ENCODE data around the gene PNPLA6. TPM values are rescaled to one million over a fixed set of nuclear protein-coding genes. Genes with fewer than 3 reads are reported as not detected.
A peak's percentile ranks its signal among the peaks of the same experiment; 100 is the strongest.

PNPLA6 gene
- total RNA-seq, 1 experiment from 2014 or later, result 176 TPM

- in situ Hi-C loops (cut with HindIII; ENCODE audit: low pct_unique_long_range_greater_than_20kb, low sequenced_read_pairs) (no loop called here), intact Hi-C loops (cut with micrococcal nuclease; ENCODE audit: unreplicated experiment) (no loop called here)
- DNase-seq (ENCODE audit: low read depth, low spot score) (no peak), ATAC-seq (peak; percentile 90)
- ChIA-PET POLR2A (no interaction called here), CTCF (no interaction called here)
- 0 out of 2 replicates have a peak overlapping the region, but pooled peaks have one; percentile 39 for H3K27ac ChIP-seq (ENCODE audit: low read length)
- H3K4me1 ChIP-seq (ENCODE audit: control insufficient read depth, insufficient read depth, low read length), result no peaks in the 10 kb centered on the region
- H3K36me3 ChIP-seq (ENCODE audit: control insufficient read depth, insufficient read depth, low read length), result no peaks in the 10 kb centered on the region
- no peak for TF ChIP-seq TCF7L2 (IDR thresholded peaks at IDR 0.05; ENCODE audit: low read depth, low read length)
- no peak for TF ChIP-seq REST (IDR thresholded peaks at IDR 0.05; ENCODE audit: insufficient read depth in 1 of 2, low read depth in 2 of 2, low read length in 1 of 2)
- no peak for TF ChIP-seq SIN3A (IDR thresholded peaks at IDR 0.05; ENCODE audit: borderline replicate concordance, insufficient read depth, low read depth, low read length)
- TF ChIP-seq CTCF (IDR thresholded peaks at IDR 0.05), result no peak
- no peak for TF ChIP-seq POLR2AphosphoS5 (IDR thresholded peaks at IDR 0.05; ENCODE audit: low read depth, low read length)
- H3K9me3 ChIP-seq (ENCODE audit: control insufficient read depth, insufficient read depth, low read depth, low read length), result no peaks in the 10 kb centered on the region
- peak overlapping the region; percentile 43 to 45 for H3K4me3 ChIP-seq (ENCODE audit: low read depth in 2 of 2, low read length in 2 of 2)
- H3K27me3 ChIP-seq (ENCODE audit: control insufficient read depth, insufficient read depth, low read length), result no peaks in the 10 kb centered on the region
- BruUV-seq (replicated peaks), result no TSS peak
Measured at GRCh38 chr19:7500811-7501450, 34.6 kb upstream of the PNPLA6 start.

- ATAC-seq (no peak), DNase-seq (ENCODE audit: low read depth, low spot score) (no peak)
- Histone ChIP-seq H3K27ac (ENCODE audit: low read length) (no peak overlapping the region), H3K36me3 (ENCODE audit: control insufficient read depth, insufficient read depth, low read length) (no peaks in the 10 kb centered on the region), H3K27me3 (ENCODE audit: control insufficient read depth, insufficient read depth, low read length) (no peaks in the 10 kb centered on the region), H3K4me1 (ENCODE audit: control insufficient read depth, insufficient read depth, low read length) (no peaks in the 10 kb centered on the region), H3K9me3 (ENCODE audit: control insufficient read depth, insufficient read depth, low read depth, low read length) (no peaks in the 10 kb centered on the region), H3K4me3 (ENCODE audit: low read depth in 2 of 2, low read length in 2 of 2) (no peak overlapping the region)
- no TSS peak for BruUV-seq (replicated peaks)
- TF ChIP-seq SIN3A (IDR thresholded peaks at IDR 0.05; ENCODE audit: borderline replicate concordance, insufficient read depth, low read depth, low read length), result no peak
- no peak for TF ChIP-seq POLR2AphosphoS5 (IDR thresholded peaks at IDR 0.05; ENCODE audit: low read depth, low read length)
- no peak for TF ChIP-seq REST (IDR thresholded peaks at IDR 0.05; ENCODE audit: insufficient read depth in 1 of 2, low read depth in 2 of 2, low read length in 1 of 2)
- no peak for TF ChIP-seq TCF7L2 (IDR thresholded peaks at IDR 0.05; ENCODE audit: low read depth, low read length)
- TF ChIP-seq CTCF (IDR thresholded peaks at IDR 0.05), result no peak
- POLR2A ChIA-PET, result no interaction called here
- CTCF ChIA-PET, result no interaction called here
- intact Hi-C loops (cut with micrococcal nuclease; ENCODE audit: unreplicated experiment) (no loop called here), in situ Hi-C loops (cut with HindIII; ENCODE audit: low pct_unique_long_range_greater_than_20kb, low sequenced_read_pairs) (no loop called here)
Measured at GRCh38 chr19:7502552-7502951, 33.0 kb upstream of the PNPLA6 start.

Measured in Panc1 (cell line).